Measurements from ENCODE around the gene ELP4. TPM values are rescaled to one million over a fixed set of nuclear protein-coding genes. Genes with fewer than 3 reads are reported as not detected.
"Not testable (repeated sequence)": the region's sequence is repeated elsewhere in the genome, so short reads cannot be mapped to it uniquely, and the experiment has no call there.

Gene ELP4
- polyA plus RNA-seq, 3 donors, result 6.0 to 17.8 (median 16.4) TPM

DNA sequence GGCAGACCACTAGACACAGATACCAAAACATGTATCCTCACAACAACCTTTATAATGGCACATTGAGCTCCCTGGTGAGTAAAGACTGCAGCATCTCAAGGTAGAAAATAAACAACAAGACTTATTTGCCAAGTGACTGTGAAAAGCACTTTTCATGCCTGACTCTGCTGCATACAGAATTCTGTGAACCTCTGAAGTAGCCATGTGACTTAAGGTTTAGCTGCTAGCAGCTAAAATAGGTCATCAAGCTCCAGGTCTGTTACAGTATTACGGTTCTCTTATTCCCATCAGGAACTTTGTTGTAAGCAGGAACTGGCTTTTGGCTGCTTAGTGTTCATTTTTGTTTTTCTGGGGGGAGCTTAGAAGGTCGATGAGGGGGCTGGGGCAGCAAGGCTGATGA lies 162.1 kb downstream of the ELP4 start:
- no peaks in the 10 kb centered on the region for H3K9me3 ChIP-seq (replicated peaks in 1 of 2; ENCODE audit: control insufficient read depth in 1 of 2, insufficient read depth in 1 of 2, low read length in 2 of 2)
- H3K4me1 ChIP-seq (ENCODE audit: control insufficient read depth in 1 of 2, insufficient read depth in 2 of 2, low read length in 2 of 2), result no peaks in the 10 kb centered on the region
- WGBS (ENCODE audit: insufficient coverage), result 100% methylated on average over 1 of the region's 2 CpGs
- no peak overlapping the region for H3K9ac ChIP-seq (ENCODE audit: insufficient read depth, low read length, poor library complexity, severe bottlenecking)
- no peak overlapping the region for H3K4me2 ChIP-seq (replicated peaks; ENCODE audit: extremely low read depth, low read length, poor library complexity, severe bottlenecking)
- DNase-seq, result no peak
- no peak overlapping the region for H2AFZ ChIP-seq (ENCODE audit: insufficient read depth, low read depth, low read length, poor library complexity, severe bottlenecking)
- peaks cover 0 to 2% (median 0%) of the 10 kb centered on the region in 3 donors for H3K27me3 Mint-ChIP-seq (ENCODE audit: low read depth in 3 of 3)
- no peaks in the 10 kb centered on the region for H3K36me3 ChIP-seq (replicated peaks in 1 of 2; ENCODE audit: control insufficient read depth in 1 of 2, insufficient read depth in 2 of 2, low read length in 2 of 2)
- H3K27me3 ChIP-seq (ENCODE audit: control insufficient read depth in 2 of 2, insufficient read depth in 2 of 2, low read length in 2 of 2), result no peaks in the 10 kb centered on the region
- no peak overlapping the region for H3K27ac ChIP-seq (ENCODE audit: low read depth in 1 of 2, low read length in 2 of 2)
- no peaks in the 10 kb centered on the region for H3K4me1 Mint-ChIP-seq
- peaks cover 0 to 2% of the 10 kb centered on the region in 2 donors for H3K36me3 Mint-ChIP-seq
- no peak overlapping the region for H3K4me3 ChIP-seq (replicated peaks in 1 of 3; ENCODE audit: low read depth in 2 of 3, low read length in 3 of 3)
- no peaks in the 10 kb centered on the region for H3K79me2 ChIP-seq (ENCODE audit: insufficient read depth, low read length)
- H3K4me3 Mint-ChIP-seq, result no peak overlapping the region
- H4K20me1 ChIP-seq (ENCODE audit: insufficient read depth, low read length), result no peaks in the 10 kb centered on the region
- H3K9me3 Mint-ChIP-seq, result peaks cover 0 to 2% (median 0%) of the 10 kb centered on the region in 7 donors
- intact Hi-C loops (cut with micrococcal nuclease), result no loop called here
- no peak overlapping the region for H3K27ac Mint-ChIP-seq
- no peak for TF ChIP-seq CTCF (IDR thresholded peaks at IDR 0.05)

DNA sequence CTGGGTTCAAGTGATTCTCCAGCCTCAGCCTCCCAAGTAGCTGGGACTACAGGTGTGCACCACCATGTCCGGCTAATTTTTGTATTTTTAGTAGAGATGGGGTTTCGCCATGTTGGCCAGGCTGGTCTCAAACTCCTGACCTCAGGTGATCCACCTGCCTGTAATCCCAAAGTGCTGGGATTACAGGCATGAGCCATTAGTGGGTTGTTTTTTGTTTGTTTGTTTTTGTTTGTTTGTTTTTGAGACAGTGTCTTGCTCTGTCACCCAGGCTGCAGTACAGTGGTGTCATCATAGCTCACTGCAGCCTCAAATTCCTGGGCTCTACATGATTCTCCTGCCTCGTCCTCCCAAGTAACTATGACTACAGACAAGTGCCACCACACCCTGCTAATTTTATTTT lies 163.5 kb downstream of the ELP4 start:
- H3K9me3 ChIP-seq (replicated peaks in 1 of 2; ENCODE audit: control insufficient read depth in 1 of 2, insufficient read depth in 1 of 2, low read length in 2 of 2); H3K9me3 Mint-ChIP-seq; H3K4me2 ChIP-seq (replicated peaks; ENCODE audit: extremely low read depth, low read length, poor library complexity, severe bottlenecking); H3K36me3 Mint-ChIP-seq; H3K4me3 Mint-ChIP-seq; H3K4me1 Mint-ChIP-seq; H3K9ac ChIP-seq (ENCODE audit: insufficient read depth, low read length, poor library complexity, severe bottlenecking); H3K4me3 ChIP-seq (replicated peaks in 1 of 3; ENCODE audit: low read depth in 2 of 3, low read length in 3 of 3); H3K27ac Mint-ChIP-seq; H3K27ac ChIP-seq (ENCODE audit: low read depth in 1 of 2, low read length in 2 of 2); H3K4me1 ChIP-seq (ENCODE audit: control insufficient read depth in 1 of 2, insufficient read depth in 2 of 2, low read length in 2 of 2); H3K27me3 ChIP-seq (ENCODE audit: control insufficient read depth in 2 of 2, insufficient read depth in 2 of 2, low read length in 2 of 2); DNase-seq; H2AFZ ChIP-seq (ENCODE audit: insufficient read depth, low read depth, low read length, poor library complexity, severe bottlenecking); H3K27me3 Mint-ChIP-seq (ENCODE audit: low read depth in 3 of 3); H3K36me3 ChIP-seq (replicated peaks in 1 of 2; ENCODE audit: control insufficient read depth in 1 of 2, insufficient read depth in 2 of 2, low read length in 2 of 2); H4K20me1 ChIP-seq (ENCODE audit: insufficient read depth, low read length); H3K79me2 ChIP-seq (ENCODE audit: insufficient read depth, low read length); intact Hi-C loops (cut with micrococcal nuclease): not testable (repeated sequence)
- no CpG with 5 or more reads among the region's 3 CpGs for WGBS (ENCODE audit: insufficient coverage)

Measured in CD14-positive monocyte (primary cell).